Sigmoid colon (tissue), 4 donors: ENCODE results near the gene SYT11.

Experiments
- EP300 ChIP-seq, 4 donors: sonication (generic); formaldehyde crosslinking; IDR thresholded peaks; one replicate each; pipeline ENCODE4 v1.6.1; 2017; ENCODE audit warnings: antibody characterized with exemption in 4 of 4
- POLR2A ChIP-seq, 2 donors: fragments of 450-650 bp; IDR thresholded peaks; one replicate each; pipeline ENCODE4 v1.6.1; 2016; ENCODE audit warnings: antibody characterized with exemption in 2 of 2, mild to moderate bottlenecking in 2 of 2, moderate library complexity in 2 of 2
- TF ChIP-seq, protein P1 (sequence below), 4 experiments: fragments of 450-650 bp in 3 of 4; fragments of 200-600 bp in 1 of 4; IDR thresholded peaks; one replicate each; pipeline ENCODE4 v1.5.1; 2016 to 2019; ENCODE audit warnings: antibody characterized with exemption in 4 of 4, mild to moderate bottlenecking in 3 of 4, moderate library complexity in 2 of 4

DNA sequence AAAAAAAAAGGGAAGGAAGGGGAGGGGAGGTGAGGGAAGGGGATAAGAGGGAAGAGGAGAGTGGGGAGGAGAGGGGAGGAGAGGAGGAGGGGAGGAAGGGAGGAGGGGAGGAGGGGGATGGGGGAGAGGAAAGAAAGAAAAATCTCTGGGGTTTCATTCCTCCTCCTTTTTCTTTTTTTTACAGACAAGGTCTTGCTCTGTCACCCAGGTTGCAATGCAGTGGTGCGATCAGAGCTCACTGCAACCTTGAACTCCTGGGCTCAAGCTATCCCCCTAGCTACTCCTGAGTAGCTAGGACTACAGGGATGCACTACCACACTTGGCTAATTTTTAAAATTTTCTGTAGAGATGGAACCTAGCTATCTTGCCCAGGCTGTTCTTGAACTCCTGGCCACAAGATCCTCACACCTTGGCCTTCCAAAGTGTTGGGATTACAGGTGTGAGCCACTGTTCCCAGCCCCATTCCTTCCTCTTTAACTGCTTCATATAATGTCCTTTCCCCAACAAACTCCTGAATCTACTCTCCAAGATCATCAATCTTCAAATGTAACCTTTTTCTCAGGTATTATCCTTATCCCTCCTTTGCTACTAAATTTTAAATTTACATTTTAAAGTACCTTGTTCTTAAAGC, 25.6 kb upstream of the SYT11 start:
- TF ChIP-seq, protein P1, sequence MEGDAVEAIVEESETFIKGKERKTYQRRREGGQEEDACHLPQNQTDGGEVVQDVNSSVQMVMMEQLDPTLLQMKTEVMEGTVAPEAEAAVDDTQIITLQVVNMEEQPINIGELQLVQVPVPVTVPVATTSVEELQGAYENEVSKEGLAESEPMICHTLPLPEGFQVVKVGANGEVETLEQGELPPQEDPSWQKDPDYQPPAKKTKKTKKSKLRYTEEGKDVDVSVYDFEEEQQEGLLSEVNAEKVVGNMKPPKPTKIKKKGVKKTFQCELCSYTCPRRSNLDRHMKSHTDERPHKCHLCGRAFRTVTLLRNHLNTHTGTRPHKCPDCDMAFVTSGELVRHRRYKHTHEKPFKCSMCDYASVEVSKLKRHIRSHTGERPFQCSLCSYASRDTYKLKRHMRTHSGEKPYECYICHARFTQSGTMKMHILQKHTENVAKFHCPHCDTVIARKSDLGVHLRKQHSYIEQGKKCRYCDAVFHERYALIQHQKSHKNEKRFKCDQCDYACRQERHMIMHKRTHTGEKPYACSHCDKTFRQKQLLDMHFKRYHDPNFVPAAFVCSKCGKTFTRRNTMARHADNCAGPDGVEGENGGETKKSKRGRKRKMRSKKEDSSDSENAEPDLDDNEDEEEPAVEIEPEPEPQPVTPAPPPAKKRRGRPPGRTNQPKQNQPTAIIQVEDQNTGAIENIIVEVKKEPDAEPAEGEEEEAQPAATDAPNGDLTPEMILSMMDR (IDR thresholded peaks at IDR 0.05): no peak
- no peak for TF ChIP-seq POLR2A (IDR thresholded peaks at IDR 0.05)
- no peak for TF ChIP-seq EP300 (IDR thresholded peaks at IDR 0.05)
